Measurements from ENCODE around the gene PADI3. TPM values are rescaled to one million over a fixed set of nuclear protein-coding genes. Genes with fewer than 3 reads are reported as not detected.
A peak's percentile ranks its signal among the peaks of the same experiment; 100 is the strongest.

The PADI3 gene
- total and polyA plus RNA-seq, 2 of the 8 experiments (the other 6 are each of a cell fraction or from before 2014, with no cell fraction given), result 0.37 to 0.94 TPM

- no peaks in the 10 kb centered on the region; a peak in 1 of 8 replicates for H3K36me3 ChIP-seq (ENCODE audit: control insufficient read depth in 2 of 4, insufficient read depth in 4 of 4, low read length in 3 of 4)
- 81% methylated on average over 11 of the region's 11 CpGs; no CpG with 5 or more reads in 1 of the 2 experiments for WGBS, 2 experiments (ENCODE audit: extremely low coverage in 1 of 2, insufficient coverage in 1 of 2, insufficient read length in 1 of 2, insufficient replicate concordance in 2 of 2, low coverage in 1 of 2, low lambda C conversion rate in 2 of 2, missing lambda C conversion rate in 1 of 2)
- no peaks in the 10 kb centered on the region; a peak in 1 of 7 replicates for H3K4me1 ChIP-seq (replicated peaks in 1 of 4; ENCODE audit: control insufficient read depth in 3 of 4, insufficient read depth in 4 of 4, low read length in 3 of 4)
- H4K5ac ChIP-seq (ENCODE audit: insufficient read length, low read depth, low read length), result no peak overlapping the region
- no peak overlapping the region for H3K27ac ChIP-seq (ENCODE audit: low read depth, low read length)
- DNase-seq (ENCODE audit: low read depth in 1 of 2, low spot score in 2 of 2), result no peak
- H2AFZ ChIP-seq (ENCODE audit: low read length), result no peak overlapping the region
- POLR2A ChIA-PET (ENCODE audit: partially characterized antibody), result no interaction called here
- H2BK20ac ChIP-seq (ENCODE audit: low read length), result no peak overlapping the region
- H3K9me3 ChIP-seq (ENCODE audit: insufficient read depth in 2 of 2, low read depth in 1 of 2, low read length in 1 of 2), result no peaks in the 10 kb centered on the region
- H3K27me3 ChIP-seq (replicated peaks in 1 of 4; ENCODE audit: control insufficient read depth in 3 of 4, extremely low read depth in 1 of 4, insufficient read depth in 3 of 4, low read length in 3 of 4), result no peaks in the 10 kb centered on the region
- H3K23ac ChIP-seq (ENCODE audit: insufficient read length), result no peak overlapping the region
- no peak overlapping the region for H2BK120ac ChIP-seq (replicated peaks; ENCODE audit: low read depth, low read length)
- no peak overlapping the region; the same call in 1 of the 2 replicates for H3K18ac ChIP-seq (ENCODE audit: extremely low read depth, low read length)
- H2AK5ac ChIP-seq (ENCODE audit: low read depth, low read length), result no peak overlapping the region
- H2BK12ac ChIP-seq (ENCODE audit: low read depth, low read length), result peak overlapping the region; percentile 84; the same call in 1 of the 2 replicates
- H3K4me3 ChIP-seq (ENCODE audit: extremely low read depth in 1 of 4, insufficient read depth in 2 of 4, low read depth in 3 of 4, low read length in 4 of 4), result no peak overlapping the region
- no peak overlapping the region for H2BK15ac ChIP-seq (ENCODE audit: low read length)
- no peaks in the 10 kb centered on the region for H3K79me2 ChIP-seq (ENCODE audit: control insufficient read depth in 1 of 2, insufficient read depth in 2 of 2, low read length in 2 of 2)
- TF ChIP-seq BRCA1 (IDR thresholded peaks at IDR 0.05; ENCODE audit: low read depth, low read length) (no peak), CTCF (IDR thresholded peaks at IDR 0.05; ENCODE audit: control extremely low read depth in 1 of 3, insufficient read depth in 1 of 3, low read depth in 1 of 3, low read length in 3 of 3) (peak in 1 of 3 experiments; percentile 9; a peak in 1 of 4 replicates), RAD21 (IDR thresholded peaks at IDR 0.05 in 1 of 2, conservative IDR thresholded peaks at IDR 0.05 in 1 of 2; ENCODE audit: low read depth in 2 of 2, low read length in 2 of 2) (peak; percentile 22 to 45; a peak in 3 of 4 replicates)
- H4K8ac ChIP-seq (ENCODE audit: extremely low read depth, insufficient read depth, low read length), result no peak overlapping the region
- H3K56ac ChIP-seq (replicated peaks; ENCODE audit: insufficient read length, low read depth, low read length), result no peak overlapping the region
- H3K23me2 ChIP-seq (ENCODE audit: low read depth, low read length), result no peaks in the 10 kb centered on the region
- H4K20me1 ChIP-seq (replicated peaks in 1 of 2; ENCODE audit: control insufficient read depth in 1 of 2, insufficient read depth in 2 of 2, low read length in 2 of 2), result no peaks in the 10 kb centered on the region
- H3K9ac ChIP-seq (replicated peaks in 1 of 4; ENCODE audit: extremely low read depth in 1 of 4, low read depth in 3 of 4, low read length in 3 of 4), result no peak overlapping the region
- CTCF ChIA-PET (ENCODE audit: partially characterized antibody), result interaction anchor here (0.6 to 3.9 kb wide), 11 partner anchors 8 to 210 kb away, joined by 3 to 26 read pairs (median 4); no protein-coding TSS in a partner anchor
- no peak overlapping the region for H4K91ac ChIP-seq (replicated peaks; ENCODE audit: insufficient read length, low read length)
- no peak for FAIRE-seq
- H3K4me2 ChIP-seq (ENCODE audit: insufficient read depth in 1 of 2, low read depth in 2 of 2, low read length in 2 of 2), result no peak overlapping the region
- no peak overlapping the region for H3K4ac ChIP-seq (replicated peaks; ENCODE audit: insufficient read length, low read depth, low read length)
- no peaks in the 10 kb centered on the region for H3K79me1 ChIP-seq (ENCODE audit: low read depth, low read length)
- H2BK5ac ChIP-seq (ENCODE audit: low read depth, low read length), result no peak overlapping the region
- H3K14ac ChIP-seq (ENCODE audit: insufficient read length), result no peak overlapping the region
Observed at GRCh38 chr1:17276568-17276967, 27.7 kb downstream of the PADI3 start.

Measured in H1 (cell line).